ENCODE results near the gene SCD. TPM values are rescaled to one million over a fixed set of nuclear protein-coding genes. Genes with fewer than 3 reads are reported as not detected.
A peak's percentile ranks its signal among the peaks of the same experiment; 100 is the strongest.

The SCD gene
- total and polyA plus RNA-seq, 2 of the 13 experiments (the other 11 are each of a cell fraction or from before 2014, with no cell fraction given): 492 to 512 TPM

DNA sequence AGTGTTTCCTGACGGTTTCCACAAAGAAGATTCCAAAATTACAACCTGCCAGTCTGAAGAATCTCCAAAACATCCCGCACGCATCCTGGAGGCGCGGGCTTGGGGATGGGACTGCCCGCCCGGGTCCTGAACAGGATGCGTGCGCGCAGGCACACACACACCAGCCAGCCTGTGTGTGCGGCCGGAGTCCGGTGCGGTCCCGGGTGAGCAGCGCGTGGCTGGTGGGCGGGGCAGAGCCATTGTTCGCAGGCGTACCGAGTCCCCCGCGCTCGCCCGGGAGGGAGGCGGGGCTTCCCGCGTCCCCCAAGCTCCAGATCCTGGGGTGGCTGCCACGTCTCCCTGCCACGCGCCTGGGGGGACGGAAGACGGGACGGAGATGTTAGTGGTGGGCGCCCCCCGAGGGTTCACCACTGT lies 675 bp upstream of the SCD start (continued):
- TF ChIP-seq, protein P1, sequence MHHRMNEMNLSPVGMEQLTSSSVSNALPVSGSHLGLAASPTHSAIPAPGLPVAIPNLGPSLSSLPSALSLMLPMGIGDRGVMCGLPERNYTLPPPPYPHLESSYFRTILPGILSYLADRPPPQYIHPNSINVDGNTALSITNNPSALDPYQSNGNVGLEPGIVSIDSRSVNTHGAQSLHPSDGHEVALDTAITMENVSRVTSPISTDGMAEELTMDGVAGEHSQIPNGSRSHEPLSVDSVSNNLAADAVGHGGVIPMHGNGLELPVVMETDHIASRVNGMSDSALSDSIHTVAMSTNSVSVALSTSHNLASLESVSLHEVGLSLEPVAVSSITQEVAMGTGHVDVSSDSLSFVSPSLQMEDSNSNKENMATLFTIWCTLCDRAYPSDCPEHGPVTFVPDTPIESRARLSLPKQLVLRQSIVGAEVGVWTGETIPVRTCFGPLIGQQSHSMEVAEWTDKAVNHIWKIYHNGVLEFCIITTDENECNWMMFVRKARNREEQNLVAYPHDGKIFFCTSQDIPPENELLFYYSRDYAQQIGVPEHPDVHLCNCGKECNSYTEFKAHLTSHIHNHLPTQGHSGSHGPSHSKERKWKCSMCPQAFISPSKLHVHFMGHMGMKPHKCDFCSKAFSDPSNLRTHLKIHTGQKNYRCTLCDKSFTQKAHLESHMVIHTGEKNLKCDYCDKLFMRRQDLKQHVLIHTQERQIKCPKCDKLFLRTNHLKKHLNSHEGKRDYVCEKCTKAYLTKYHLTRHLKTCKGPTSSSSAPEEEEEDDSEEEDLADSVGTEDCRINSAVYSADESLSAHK (CRISPR knock-in tag; IDR thresholded peaks at IDR 0.05; ENCODE audit: borderline replicate concordance): 0 out of 2 replicates have a peak, but pooled peaks have one; percentile 33
- TF ChIP-seq ZNF572 (CRISPR knock-in tag; IDR thresholded peaks at IDR 0.05) (0 out of 2 replicates have a peak, but pooled peaks have one; percentile 69), ZNF335 (CRISPR knock-in tag; IDR thresholded peaks at IDR 0.05) (no peak), ZNF207 (IDR thresholded peaks at IDR 0.05; ENCODE audit: borderline replicate concordance) (no peak), ZNF577 (CRISPR knock-in tag; IDR thresholded peaks at IDR 0.05; ENCODE audit: borderline replicate concordance, low read depth) (no peak), SP5 (CRISPR knock-in tag; IDR thresholded peaks at IDR 0.05; ENCODE audit: borderline replicate concordance, low read depth) (peak; percentile 97), SATB2 (CRISPR knock-in tag; IDR thresholded peaks at IDR 0.05) (no peak), MIER2 (CRISPR knock-in tag; IDR thresholded peaks at IDR 0.05) (no peak; the same call in 1 of the 2 replicates), MAFK (conservative IDR thresholded peaks at IDR 0.05 in 1 of 2, IDR thresholded peaks at IDR 0.05 in 1 of 2; ENCODE audit: low read length in 2 of 2) (no peak), ZNF550 (CRISPR knock-in tag; IDR thresholded peaks at IDR 0.05; ENCODE audit: borderline replicate concordance) (peak; percentile 88; the same call in 1 of the 2 replicates), KDM5B (CRISPR knock-in tag; IDR thresholded peaks at IDR 0.05; ENCODE audit: borderline replicate concordance) (no peak; the same call in 1 of the 2 replicates), RFX5 (IDR thresholded peaks at IDR 0.05; ENCODE audit: low read depth, low read length) (no peak), MAFG (CRISPR knock-in tag; IDR thresholded peaks at IDR 0.05) (no peak), IRF2 (CRISPR knock-in tag; IDR thresholded peaks at IDR 0.05) (peak; percentile 34; the same call in 1 of the 2 replicates), ZNF567 (CRISPR knock-in tag; IDR thresholded peaks at IDR 0.05; ENCODE audit: borderline replicate concordance) (no peak; the same call in 1 of the 2 replicates), MED1 (CRISPR knock-in tag; IDR thresholded peaks at IDR 0.05) (peak; percentile 95), GPN1 (CRISPR knock-in tag; IDR thresholded peaks at IDR 0.05; ENCODE audit: borderline replicate concordance) (no peak)
- TF ChIP-seq, protein P2, sequence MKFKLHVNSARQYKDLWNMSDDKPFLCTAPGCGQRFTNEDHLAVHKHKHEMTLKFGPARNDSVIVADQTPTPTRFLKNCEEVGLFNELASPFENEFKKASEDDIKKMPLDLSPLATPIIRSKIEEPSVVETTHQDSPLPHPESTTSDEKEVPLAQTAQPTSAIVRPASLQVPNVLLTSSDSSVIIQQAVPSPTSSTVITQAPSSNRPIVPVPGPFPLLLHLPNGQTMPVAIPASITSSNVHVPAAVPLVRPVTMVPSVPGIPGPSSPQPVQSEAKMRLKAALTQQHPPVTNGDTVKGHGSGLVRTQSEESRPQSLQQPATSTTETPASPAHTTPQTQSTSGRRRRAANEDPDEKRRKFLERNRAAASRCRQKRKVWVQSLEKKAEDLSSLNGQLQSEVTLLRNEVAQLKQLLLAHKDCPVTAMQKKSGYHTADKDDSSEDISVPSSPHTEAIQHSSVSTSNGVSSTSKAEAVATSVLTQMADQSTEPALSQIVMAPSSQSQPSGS (CRISPR knock-in tag; IDR thresholded peaks at IDR 0.05): peak; percentile 42; the same call in 1 of the 2 replicates
- TF ChIP-seq, protein P3, sequence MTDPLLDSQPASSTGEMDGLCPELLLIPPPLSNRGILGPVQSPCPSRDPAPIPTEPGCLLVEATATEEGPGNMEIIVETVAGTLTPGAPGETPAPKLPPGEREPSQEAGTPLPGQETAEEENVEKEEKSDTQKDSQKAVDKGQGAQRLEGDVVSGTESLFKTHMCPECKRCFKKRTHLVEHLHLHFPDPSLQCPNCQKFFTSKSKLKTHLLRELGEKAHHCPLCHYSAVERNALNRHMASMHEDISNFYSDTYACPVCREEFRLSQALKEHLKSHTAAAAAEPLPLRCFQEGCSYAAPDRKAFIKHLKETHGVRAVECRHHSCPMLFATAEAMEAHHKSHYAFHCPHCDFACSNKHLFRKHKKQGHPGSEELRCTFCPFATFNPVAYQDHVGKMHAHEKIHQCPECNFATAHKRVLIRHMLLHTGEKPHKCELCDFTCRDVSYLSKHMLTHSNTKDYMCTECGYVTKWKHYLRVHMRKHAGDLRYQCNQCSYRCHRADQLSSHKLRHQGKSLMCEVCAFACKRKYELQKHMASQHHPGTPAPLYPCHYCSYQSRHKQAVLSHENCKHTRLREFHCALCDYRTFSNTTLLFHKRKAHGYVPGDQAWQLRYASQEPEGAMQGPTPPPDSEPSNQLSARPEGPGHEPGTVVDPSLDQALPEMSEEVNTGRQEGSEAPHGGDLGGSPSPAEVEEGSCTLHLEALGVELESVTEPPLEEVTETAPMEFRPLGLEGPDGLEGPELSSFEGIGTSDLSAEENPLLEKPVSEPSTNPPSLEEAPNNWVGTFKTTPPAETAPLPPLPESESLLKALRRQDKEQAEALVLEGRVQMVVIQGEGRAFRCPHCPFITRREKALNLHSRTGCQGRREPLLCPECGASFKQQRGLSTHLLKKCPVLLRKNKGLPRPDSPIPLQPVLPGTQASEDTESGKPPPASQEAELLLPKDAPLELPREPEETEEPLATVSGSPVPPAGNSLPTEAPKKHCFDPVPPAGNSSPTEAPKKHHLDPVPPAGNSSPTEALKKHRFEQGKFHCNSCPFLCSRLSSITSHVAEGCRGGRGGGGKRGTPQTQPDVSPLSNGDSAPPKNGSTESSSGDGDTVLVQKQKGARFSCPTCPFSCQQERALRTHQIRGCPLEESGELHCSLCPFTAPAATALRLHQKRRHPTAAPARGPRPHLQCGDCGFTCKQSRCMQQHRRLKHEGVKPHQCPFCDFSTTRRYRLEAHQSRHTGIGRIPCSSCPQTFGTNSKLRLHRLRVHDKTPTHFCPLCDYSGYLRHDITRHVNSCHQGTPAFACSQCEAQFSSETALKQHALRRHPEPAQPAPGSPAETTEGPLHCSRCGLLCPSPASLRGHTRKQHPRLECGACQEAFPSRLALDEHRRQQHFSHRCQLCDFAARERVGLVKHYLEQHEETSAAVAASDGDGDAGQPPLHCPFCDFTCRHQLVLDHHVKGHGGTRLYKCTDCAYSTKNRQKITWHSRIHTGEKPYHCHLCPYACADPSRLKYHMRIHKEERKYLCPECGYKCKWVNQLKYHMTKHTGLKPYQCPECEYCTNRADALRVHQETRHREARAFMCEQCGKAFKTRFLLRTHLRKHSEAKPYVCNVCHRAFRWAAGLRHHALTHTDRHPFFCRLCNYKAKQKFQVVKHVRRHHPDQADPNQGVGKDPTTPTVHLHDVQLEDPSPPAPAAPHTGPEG (CRISPR knock-in tag; IDR thresholded peaks at IDR 0.05): peak; percentile 98
